Stomach (tissue), 9 donors: ENCODE results near the gene UBTD1. TPM values are rescaled to one million over a fixed set of nuclear protein-coding genes. Genes with fewer than 3 reads are reported as not detected.

Experiments
- DNase-seq, 2 donors: peaks; one replicate each; pipeline versions ENCODE4 v3.0.0 to v3.0.0-alpha.2; 2013 to 2019
- H3K27ac ChIP-seq, 5 donors: fragments of 200-600 bp in 4 of 5; sonication (generic) in 4 of 5; one replicate each; pipeline ENCODE4 v1.5.1; 2013 to 2019; ENCODE audit warnings: mild to moderate bottlenecking in 1 of 5, moderate library complexity in 1 of 5
- H3K27me3 ChIP-seq, 3 donors: fragments of 200-600 bp; sonication (generic); one replicate each; pipeline ENCODE4 v1.5.1; 2017 to 2019; ENCODE audit warnings: mixed run types in 1 of 3
- H3K36me3 ChIP-seq, 4 donors: fragments of 200-600 bp; sonication (generic); 1 replicate in 3 of 4; 2 replicates in 1 of 4; pipeline ENCODE4 v1.5.1; 2016 to 2019
- H3K4me1 ChIP-seq, 4 donors: fragments of 200-600 bp; sonication (generic); one replicate each; pipeline ENCODE4 v1.5.1; 2016 to 2019
- H3K4me3 ChIP-seq, 4 donors: fragments of 200-600 bp; sonication (generic) in 3 of 4; one replicate each; pipeline ENCODE4 v1.5.1; 2016 to 2019; ENCODE audit warnings: mild to moderate bottlenecking in 1 of 4
- H3K9me3 ChIP-seq, 4 donors: fragments of 200-600 bp; sonication (generic); one replicate each; pipeline ENCODE4 v1.5.1; 2016 to 2019
- EP300 ChIP-seq: sonication (generic); formaldehyde crosslinking; IDR thresholded peaks from one replicate; pipeline ENCODE4 v1.6.1; 2017; ENCODE audit warnings: antibody characterized with exemption
- POLR2A ChIP-seq, 4 donors: fragments of 450-650 bp; IDR thresholded peaks; one replicate each; pipeline ENCODE4 v1.6.1; 2016; ENCODE audit warnings: antibody characterized with exemption in 4 of 4, control low read depth in 2 of 4, mild to moderate bottlenecking in 1 of 4, moderate library complexity in 1 of 4
- POLR2AphosphoS5 ChIP-seq, 3 donors: sonication (generic); formaldehyde crosslinking; IDR thresholded peaks; one replicate each; pipeline ENCODE4 v1.6.1; 2016; ENCODE audit warnings: antibody characterized with exemption in 3 of 3
- WGBS, 5 donors: extraction: QIAGEN DNeasy Blood & Tissue Kit in 3 of 5; methylation state at CpG; one replicate each; pipeline versions ENCODE4 v1.1.5 to v1.1.7; 2013 to 2018; 5-methylcytosine and 5-hydroxymethylcytosine counted together
- intact Hi-C: fragments of 100-400 bp; cut with DNase I; formaldehyde crosslinking; loops from one replicate; pipeline ENCODE4 v1.15.1; 2023; ENCODE audit warnings: low total_unique reads
- polyA plus RNA-seq, 3 donors: library from polyadenylated mRNA; stranded (reverse); fragments of 200-250 nt; gene quantifications; one replicate each; pipeline ENCODE4 v1.2.3, GENCODE V29; 2013
- total RNA-seq, 5 donors: library from RNA; depleted of rRNA; stranded (reverse); fragments of >200 nt; gene quantifications; one replicate each; pipeline versions ENCODE4 v1.1.0 to v1.2.3, GENCODE V29; 2014 to 2016
- TF ChIP-seq, protein P1 (sequence below), 7 experiments: fragments of 450-650 bp in 4 of 7; fragments of 200-600 bp in 3 of 7; sonication (generic) in 3 of 7; IDR thresholded peaks; one replicate each; pipeline ENCODE4 v1.5.1; 2016 to 2019; ENCODE audit warnings: antibody characterized with exemption in 7 of 7, control low read depth in 2 of 7, mild to moderate bottlenecking in 1 of 7
- donor health status: healthy with polysubstance abuse.
- donor health status: Bipolar disorder and iron deficiency.
- donor health status: healthy.

Gene UBTD1
- total and polyA plus RNA-seq, 8 donors, result 1.3 to 22.9 (median 8.1) TPM

DNA sequence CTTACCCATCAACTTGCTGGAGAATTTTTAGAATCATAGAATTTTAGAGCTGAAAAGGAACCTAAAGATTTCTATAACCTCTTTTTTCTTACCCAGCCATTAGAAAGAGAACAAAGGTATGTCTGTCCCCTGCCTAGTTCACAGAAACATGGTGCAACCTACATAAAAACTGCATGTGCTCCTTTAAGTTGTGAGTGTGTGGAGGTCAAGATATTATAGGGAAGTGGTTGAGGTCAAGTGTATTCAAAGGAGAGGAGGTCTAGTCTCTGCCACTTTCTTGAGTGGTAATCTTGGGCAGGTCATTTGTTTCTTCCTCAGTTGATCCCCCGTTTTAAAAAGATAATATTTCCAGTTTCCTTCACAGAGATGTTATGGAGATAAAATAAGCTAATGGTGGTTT, 6.4 kb downstream of the UBTD1 start:
- Histone ChIP-seq H3K4me1 (peaks cover under 1 to 21% (median 5%) of the 10 kb centered on the region in 4 donors), H3K27ac (no peak overlapping the region), H3K36me3 (no peaks in the 10 kb centered on the region), H3K27me3 (no peaks in the 10 kb centered on the region), H3K4me3 (no peak overlapping the region), H3K9me3 (no peaks in the 10 kb centered on the region)
- DNase-seq, result no peak
- TF ChIP-seq EP300, result no peak
- no peak for TF ChIP-seq POLR2A (IDR thresholded peaks at IDR 0.05)
- no peak for TF ChIP-seq POLR2AphosphoS5 (IDR thresholded peaks at IDR 0.05)
- TF ChIP-seq, protein P1, sequence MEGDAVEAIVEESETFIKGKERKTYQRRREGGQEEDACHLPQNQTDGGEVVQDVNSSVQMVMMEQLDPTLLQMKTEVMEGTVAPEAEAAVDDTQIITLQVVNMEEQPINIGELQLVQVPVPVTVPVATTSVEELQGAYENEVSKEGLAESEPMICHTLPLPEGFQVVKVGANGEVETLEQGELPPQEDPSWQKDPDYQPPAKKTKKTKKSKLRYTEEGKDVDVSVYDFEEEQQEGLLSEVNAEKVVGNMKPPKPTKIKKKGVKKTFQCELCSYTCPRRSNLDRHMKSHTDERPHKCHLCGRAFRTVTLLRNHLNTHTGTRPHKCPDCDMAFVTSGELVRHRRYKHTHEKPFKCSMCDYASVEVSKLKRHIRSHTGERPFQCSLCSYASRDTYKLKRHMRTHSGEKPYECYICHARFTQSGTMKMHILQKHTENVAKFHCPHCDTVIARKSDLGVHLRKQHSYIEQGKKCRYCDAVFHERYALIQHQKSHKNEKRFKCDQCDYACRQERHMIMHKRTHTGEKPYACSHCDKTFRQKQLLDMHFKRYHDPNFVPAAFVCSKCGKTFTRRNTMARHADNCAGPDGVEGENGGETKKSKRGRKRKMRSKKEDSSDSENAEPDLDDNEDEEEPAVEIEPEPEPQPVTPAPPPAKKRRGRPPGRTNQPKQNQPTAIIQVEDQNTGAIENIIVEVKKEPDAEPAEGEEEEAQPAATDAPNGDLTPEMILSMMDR (IDR thresholded peaks at IDR 0.05), result no peak
- intact Hi-C loops, result no loop called here
- WGBS, 5 donors, result 65 to 79% (median 74%) methylated on average over 1 of the region's 1 CpG

DNA sequence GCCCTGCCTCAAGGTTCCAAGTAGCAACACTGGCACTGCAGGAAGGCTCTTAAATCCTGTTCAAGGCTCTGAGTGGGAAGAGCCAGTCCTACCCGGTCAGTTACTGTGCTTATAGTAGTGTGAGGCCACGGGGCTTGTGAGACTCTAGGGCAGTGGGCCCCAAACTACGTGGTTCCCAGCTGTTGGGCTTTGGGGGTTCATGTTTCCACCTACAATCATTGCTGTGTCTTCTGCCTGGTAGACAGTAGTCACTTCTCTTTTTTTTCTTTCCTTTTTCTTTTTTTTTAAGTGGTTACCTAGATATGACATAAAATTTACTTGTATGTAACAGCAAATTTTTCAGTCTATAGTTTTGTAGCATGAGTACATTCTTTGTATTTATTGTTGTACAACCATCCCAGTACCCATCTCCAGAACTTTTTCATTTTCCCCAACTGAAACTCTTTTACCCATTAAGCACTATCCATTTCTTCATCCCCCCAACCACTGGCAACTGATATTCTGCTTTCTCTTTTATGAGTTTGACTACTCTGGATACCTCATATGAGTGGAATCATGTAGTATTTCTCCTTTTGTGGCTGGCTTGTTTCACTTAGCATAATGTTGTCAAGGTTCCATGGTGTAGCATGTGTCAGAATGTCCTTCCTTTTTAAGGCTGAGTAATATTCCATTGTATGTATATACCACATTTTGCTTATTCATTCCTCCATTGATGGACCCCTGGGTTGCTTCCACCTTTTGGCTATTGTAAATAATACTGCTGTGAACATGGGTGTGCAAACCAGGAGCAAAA, 7.7 kb downstream of the UBTD1 start:
- Histone ChIP-seq H3K4me3 (no peak overlapping the region), H3K36me3 (no peaks in the 10 kb centered on the region), H3K4me1 (peaks cover 0 to 8% (median 0%) of the 10 kb centered on the region in 4 donors), H3K27ac (no peak overlapping the region), H3K27me3 (no peaks in the 10 kb centered on the region), H3K9me3 (no peaks in the 10 kb centered on the region)
- 80 to 85% (median 83%) methylated on average over 3 of the region's 3 CpGs for WGBS, 5 donors
- intact Hi-C loops, result no loop called here
- DNase-seq, result no peak
- TF ChIP-seq EP300 (no peak), POLR2A (IDR thresholded peaks at IDR 0.05) (no peak), POLR2AphosphoS5 (IDR thresholded peaks at IDR 0.05) (no peak)
- TF ChIP-seq, protein P1 (IDR thresholded peaks at IDR 0.05), result no peak

DNA sequence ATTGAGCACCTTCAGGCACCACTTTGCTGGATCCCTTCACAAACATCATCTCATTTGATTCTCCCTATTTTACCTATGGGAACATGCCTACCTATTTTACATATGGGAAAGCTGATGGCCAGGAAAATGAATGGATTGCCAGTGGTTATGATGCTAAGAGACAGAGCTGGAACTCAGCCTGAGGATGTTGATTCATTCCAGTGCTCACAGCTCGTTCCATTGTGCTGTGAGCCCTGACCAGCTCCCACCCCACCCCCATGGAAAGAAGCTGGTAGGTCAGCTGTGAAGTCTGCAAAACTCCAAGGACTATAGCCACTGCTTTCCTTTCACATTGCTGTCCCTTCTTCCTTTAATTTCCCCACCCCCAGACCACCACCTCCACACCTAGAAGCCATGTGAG, 9.6 kb downstream of the UBTD1 start:
- no peak for DNase-seq
- TF ChIP-seq, protein P1 (IDR thresholded peaks at IDR 0.05), result no peak
- TF ChIP-seq EP300 (no peak), POLR2AphosphoS5 (IDR thresholded peaks at IDR 0.05) (no peak), POLR2A (IDR thresholded peaks at IDR 0.05) (no peak)
- WGBS, 5 donors, result 9 to 40% (median 29%) methylated on average over 1 of the region's 1 CpG

DNA sequence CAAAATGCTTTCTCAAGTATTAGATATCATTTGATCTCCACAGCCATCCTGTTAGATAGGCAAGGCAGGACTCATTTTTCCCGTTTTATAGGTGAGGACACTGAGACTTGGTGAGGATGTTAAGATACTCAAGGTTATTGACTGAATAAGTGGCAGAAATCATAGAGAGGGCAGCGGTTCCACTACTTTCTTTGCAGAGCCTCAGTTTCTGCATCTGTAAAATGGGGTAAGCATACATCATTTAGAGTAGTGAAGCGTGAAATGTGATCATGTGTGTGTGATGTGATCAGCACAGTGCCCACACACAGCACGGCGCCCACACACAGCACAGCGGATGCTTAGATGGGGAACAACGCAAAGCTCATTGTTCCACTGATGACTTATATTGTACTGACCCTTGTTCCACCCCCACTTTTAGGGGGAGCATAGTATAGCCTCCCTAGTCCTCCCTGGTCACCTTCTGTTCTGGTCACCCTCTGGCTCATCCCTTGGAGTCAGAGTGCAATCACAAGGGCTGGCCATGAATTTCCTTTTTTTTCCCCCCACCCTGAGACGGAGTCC, 10.5 kb downstream of the UBTD1 start:
- Histone ChIP-seq H3K4me1 (peaks cover 0 to 18% (median 7%) of the 10 kb centered on the region in 4 donors), H3K27me3 (no peaks in the 10 kb centered on the region), H3K27ac (no peak overlapping the region), H3K4me3 (no peak overlapping the region), H3K36me3 (no peaks in the 10 kb centered on the region), H3K9me3 (no peaks in the 10 kb centered on the region)
- TF ChIP-seq EP300 (no peak), POLR2A (IDR thresholded peaks at IDR 0.05) (no peak), POLR2AphosphoS5 (IDR thresholded peaks at IDR 0.05) (no peak)
- TF ChIP-seq, protein P1 (IDR thresholded peaks at IDR 0.05), result no peak
- DNase-seq, result no peak
- intact Hi-C loops, result no loop called here
- 90 to 94% (median 92%) methylated on average over 8 of the region's 8 CpGs for WGBS, 5 donors

More for the DNA sequence above, 9.6 kb downstream of the UBTD1 start:
- Histone ChIP-seq H3K4me3 (no peak overlapping the region), H3K27me3 (no peaks in the 10 kb centered on the region), H3K9me3 (no peaks in the 10 kb centered on the region), H3K36me3 (no peaks in the 10 kb centered on the region), H3K4me1 (peaks cover 0 to 18% (median 7%) of the 10 kb centered on the region in 4 donors), H3K27ac (no peak overlapping the region)
- intact Hi-C loops, result no loop called here
